Neural progenitor cell (in vitro differentiated cells): ENCODE results near the gene CACNA1C.

Experiments used
- EZH2 ChIP-seq: fragments of 200-600 bp; sonication (generic); IDR thresholded peaks from 2 replicates; pipeline ENCODE4 v1.6.1; 2017; ENCODE audit warnings: antibody characterized with exemption, mild to moderate bottlenecking, moderate library complexity
- EZH2phosphoT487 ChIP-seq: fragments of 200-600 bp; sonication (generic); IDR thresholded peaks from 2 replicates; pipeline ENCODE4 v1.6.1; 2017; ENCODE audit warnings: antibody characterized with exemption
- TF ChIP-seq, protein P1 (sequence below): fragments of 200-600 bp; sonication (generic); IDR thresholded peaks from 2 replicates; pipeline ENCODE4 v1.5.1; 2017; ENCODE audit warnings: antibody characterized with exemption, mild to moderate bottlenecking

DNA sequence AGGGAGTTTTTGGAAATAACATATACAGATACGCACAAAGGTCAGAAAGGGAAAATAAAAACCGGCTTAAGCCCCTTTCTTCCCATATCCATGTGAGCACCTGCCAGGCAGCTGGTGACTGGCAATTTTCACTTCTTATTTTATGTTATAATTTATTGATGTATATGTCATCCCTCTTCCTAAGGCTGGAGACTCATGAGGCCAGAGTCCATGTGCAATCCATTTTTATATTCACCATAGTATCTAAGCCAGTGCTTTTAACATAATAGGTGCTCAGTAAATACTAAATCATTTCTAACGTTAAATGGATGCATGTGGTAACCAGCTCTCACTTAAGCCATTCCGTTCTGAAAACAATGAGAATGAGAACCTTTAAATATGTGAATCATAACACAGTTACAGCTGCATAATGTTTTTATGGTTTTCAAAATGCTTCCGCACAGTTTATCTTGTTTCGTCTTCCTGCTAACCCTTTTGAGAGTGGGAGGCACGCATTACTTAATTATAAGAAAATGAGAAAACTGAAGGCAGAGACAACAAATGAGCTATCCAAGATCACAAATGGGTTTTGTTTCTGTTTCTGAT, 178.3 kb downstream of the CACNA1C start:
- TF ChIP-seq, protein P1, sequence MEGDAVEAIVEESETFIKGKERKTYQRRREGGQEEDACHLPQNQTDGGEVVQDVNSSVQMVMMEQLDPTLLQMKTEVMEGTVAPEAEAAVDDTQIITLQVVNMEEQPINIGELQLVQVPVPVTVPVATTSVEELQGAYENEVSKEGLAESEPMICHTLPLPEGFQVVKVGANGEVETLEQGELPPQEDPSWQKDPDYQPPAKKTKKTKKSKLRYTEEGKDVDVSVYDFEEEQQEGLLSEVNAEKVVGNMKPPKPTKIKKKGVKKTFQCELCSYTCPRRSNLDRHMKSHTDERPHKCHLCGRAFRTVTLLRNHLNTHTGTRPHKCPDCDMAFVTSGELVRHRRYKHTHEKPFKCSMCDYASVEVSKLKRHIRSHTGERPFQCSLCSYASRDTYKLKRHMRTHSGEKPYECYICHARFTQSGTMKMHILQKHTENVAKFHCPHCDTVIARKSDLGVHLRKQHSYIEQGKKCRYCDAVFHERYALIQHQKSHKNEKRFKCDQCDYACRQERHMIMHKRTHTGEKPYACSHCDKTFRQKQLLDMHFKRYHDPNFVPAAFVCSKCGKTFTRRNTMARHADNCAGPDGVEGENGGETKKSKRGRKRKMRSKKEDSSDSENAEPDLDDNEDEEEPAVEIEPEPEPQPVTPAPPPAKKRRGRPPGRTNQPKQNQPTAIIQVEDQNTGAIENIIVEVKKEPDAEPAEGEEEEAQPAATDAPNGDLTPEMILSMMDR: no peak
- TF ChIP-seq EZH2 (no peak), EZH2phosphoT487 (no peak)
